ENCODE data around the gene CAMK2A. TPM values are rescaled to one million over a fixed set of nuclear protein-coding genes. Genes with fewer than 3 reads are reported as not detected.

Gene CAMK2A
- total RNA-seq, 4 donors from 2014 or later: 0.32 to 0.82 TPM; not detected in 2

DNA sequence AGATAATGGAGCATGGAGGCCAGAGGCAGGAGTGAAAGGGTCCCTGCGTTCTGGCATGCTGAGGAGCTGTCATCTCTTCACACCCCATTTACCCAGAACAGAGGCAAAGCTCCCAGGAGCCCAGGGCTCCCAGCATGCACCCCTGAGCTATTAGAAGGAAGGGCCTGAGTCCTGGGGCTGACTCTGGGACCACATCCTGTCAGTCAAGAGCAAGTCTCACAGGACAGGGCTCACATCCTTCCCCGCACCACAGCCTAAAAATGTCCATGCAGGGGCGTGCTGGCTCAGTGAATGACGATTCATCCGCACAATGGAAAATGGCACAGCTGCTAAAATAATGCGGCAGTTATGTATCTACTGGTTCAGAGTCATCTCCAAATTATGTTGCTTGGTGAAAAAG, 31.4 kb downstream of the CAMK2A start:
- in situ Hi-C loops (cut with MboI; ENCODE audit: low pct_ligation_motif_present in 1 of 4, low pct_unique_long_range_greater_than_20kb in 1 of 4, low sequenced_read_pairs in 3 of 4): loop anchor here in 1 of 4 donors (25.0 kb wide), 1 partner anchor 179 kb away; the partner anchor contains the start of gene RPS14
- 77% methylated on average over 6 of the region's 6 CpGs; no CpG with 5 or more reads in 1 of the 2 donors for WGBS, 2 donors (ENCODE audit: low coverage in 1 of 2)
- TF ChIP-seq POLR2AphosphoS5 (IDR thresholded peaks at IDR 0.05) (no peak), POLR2A (IDR thresholded peaks at IDR 0.05) (no peak), EP300 (IDR thresholded peaks at IDR 0.05; ENCODE audit: low read depth) (no peak)
- TF ChIP-seq, protein P1, sequence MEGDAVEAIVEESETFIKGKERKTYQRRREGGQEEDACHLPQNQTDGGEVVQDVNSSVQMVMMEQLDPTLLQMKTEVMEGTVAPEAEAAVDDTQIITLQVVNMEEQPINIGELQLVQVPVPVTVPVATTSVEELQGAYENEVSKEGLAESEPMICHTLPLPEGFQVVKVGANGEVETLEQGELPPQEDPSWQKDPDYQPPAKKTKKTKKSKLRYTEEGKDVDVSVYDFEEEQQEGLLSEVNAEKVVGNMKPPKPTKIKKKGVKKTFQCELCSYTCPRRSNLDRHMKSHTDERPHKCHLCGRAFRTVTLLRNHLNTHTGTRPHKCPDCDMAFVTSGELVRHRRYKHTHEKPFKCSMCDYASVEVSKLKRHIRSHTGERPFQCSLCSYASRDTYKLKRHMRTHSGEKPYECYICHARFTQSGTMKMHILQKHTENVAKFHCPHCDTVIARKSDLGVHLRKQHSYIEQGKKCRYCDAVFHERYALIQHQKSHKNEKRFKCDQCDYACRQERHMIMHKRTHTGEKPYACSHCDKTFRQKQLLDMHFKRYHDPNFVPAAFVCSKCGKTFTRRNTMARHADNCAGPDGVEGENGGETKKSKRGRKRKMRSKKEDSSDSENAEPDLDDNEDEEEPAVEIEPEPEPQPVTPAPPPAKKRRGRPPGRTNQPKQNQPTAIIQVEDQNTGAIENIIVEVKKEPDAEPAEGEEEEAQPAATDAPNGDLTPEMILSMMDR (IDR thresholded peaks at IDR 0.05): no peak

DNA sequence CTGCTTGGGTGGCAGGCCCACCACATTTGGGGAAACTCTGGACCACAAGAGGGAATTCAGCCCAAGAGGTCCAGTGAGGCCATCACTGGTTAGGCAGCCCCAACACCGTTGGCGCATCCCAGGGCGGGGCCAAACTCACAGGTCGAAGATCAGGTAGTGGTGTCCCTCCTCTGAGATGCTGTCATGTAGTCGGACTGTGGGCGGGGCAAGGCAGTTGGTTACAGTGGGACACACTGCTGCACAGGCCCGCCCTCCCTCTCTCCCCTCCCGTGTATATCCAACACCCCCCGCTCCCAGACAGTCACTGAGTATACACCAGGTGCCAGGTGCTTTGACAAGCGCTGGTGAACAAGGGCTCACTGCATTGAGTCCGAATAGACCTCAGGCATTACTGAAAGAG, 32.1 kb downstream of the CAMK2A start:
- no peaks in the 10 kb centered on the region for H3K9me3 ChIP-seq
- H3K4me1 ChIP-seq: no peaks in the 10 kb centered on the region
- H3K27ac ChIP-seq: no peak overlapping the region
- no peaks in the 10 kb centered on the region for H3K27me3 ChIP-seq
- H3K36me3 ChIP-seq: no peaks in the 10 kb centered on the region
- 59 to 80% methylated on average over 5 to 11 of the region's 11 CpGs for WGBS, 2 donors (ENCODE audit: low coverage in 1 of 2)
- DNase-seq: no peak
- intact Hi-C loops (cut with DNase I; ENCODE audit: low total_unique reads) (no loop called here), in situ Hi-C loops (cut with MboI; ENCODE audit: low pct_ligation_motif_present in 1 of 4, low pct_unique_long_range_greater_than_20kb in 1 of 4, low sequenced_read_pairs in 3 of 4) (loop anchor here in 1 of 4 donors (25.0 kb wide), 1 partner anchor 180 kb away; the partner anchor contains the start of gene RPS14)
- no peak for TF ChIP-seq EP300 (IDR thresholded peaks at IDR 0.05; ENCODE audit: low read depth)
- no peak for TF ChIP-seq POLR2A (IDR thresholded peaks at IDR 0.05)
- TF ChIP-seq, protein P1 (IDR thresholded peaks at IDR 0.05): no peak
- TF ChIP-seq POLR2AphosphoS5 (IDR thresholded peaks at IDR 0.05): no peak
- H3K4me3 ChIP-seq: no peak overlapping the region

More for the DNA sequence above, 31.4 kb downstream of the CAMK2A start:
- Histone ChIP-seq H3K36me3 (no peaks in the 10 kb centered on the region), H3K27ac (no peak overlapping the region), H3K4me1 (no peaks in the 10 kb centered on the region), H3K9me3 (no peaks in the 10 kb centered on the region), H3K4me3 (no peak overlapping the region), H3K27me3 (no peaks in the 10 kb centered on the region)
- DNase-seq: no peak
- intact Hi-C loops (cut with DNase I; ENCODE audit: low total_unique reads): no loop called here

DNA sequence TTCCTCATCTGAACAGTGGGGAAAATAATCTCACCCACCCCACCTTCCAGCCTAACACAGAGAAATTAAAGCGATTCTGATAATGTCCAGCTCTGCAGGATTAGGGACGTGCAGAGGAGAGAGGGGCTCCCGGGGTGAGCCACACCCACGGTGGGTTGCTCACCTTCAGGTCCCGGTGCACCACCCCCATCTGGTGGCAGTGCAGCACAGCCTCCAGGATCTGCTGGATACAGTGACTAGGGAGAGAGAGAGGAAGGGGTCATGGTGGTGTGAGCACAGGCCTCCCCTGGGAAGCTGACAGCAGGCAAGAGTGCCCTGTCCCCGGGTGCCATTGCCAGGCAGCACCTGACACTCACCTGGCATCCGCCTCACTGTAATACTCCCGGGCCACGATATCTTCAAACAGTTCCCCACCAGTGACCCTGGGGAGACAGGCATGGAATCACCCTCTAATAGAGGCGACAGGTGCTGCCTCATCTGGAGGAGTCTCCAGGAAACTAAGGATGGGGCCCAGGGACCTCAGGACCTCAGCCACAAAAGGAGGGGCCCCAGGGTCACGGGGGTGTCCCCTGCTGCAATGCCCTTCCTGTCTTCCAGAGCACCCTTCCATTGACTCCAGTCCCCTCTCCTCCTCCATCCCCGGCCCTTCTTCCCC, 33.0 kb downstream of the CAMK2A start:
- intact Hi-C loops (cut with DNase I; ENCODE audit: low total_unique reads) (no loop called here), in situ Hi-C loops (cut with MboI; ENCODE audit: low pct_ligation_motif_present in 1 of 4, low pct_unique_long_range_greater_than_20kb in 1 of 4, low sequenced_read_pairs in 3 of 4) (loop anchor here in 1 of 4 donors (25.0 kb wide), 1 partner anchor 181 kb away; the partner anchor contains the start of gene RPS14)
- H3K27me3 ChIP-seq: no peaks in the 10 kb centered on the region
- TF ChIP-seq POLR2AphosphoS5 (IDR thresholded peaks at IDR 0.05): no peak
- TF ChIP-seq EP300 (IDR thresholded peaks at IDR 0.05; ENCODE audit: low read depth): no peak
- TF ChIP-seq, protein P1 (IDR thresholded peaks at IDR 0.05): no peak
- no peak for TF ChIP-seq POLR2A (IDR thresholded peaks at IDR 0.05)
- H3K36me3 ChIP-seq: no peaks in the 10 kb centered on the region
- no peaks in the 10 kb centered on the region for H3K4me1 ChIP-seq
- WGBS, 2 donors (ENCODE audit: low coverage in 1 of 2): 71 to 79% methylated on average over 4 to 12 of the region's 12 CpGs
- no peak overlapping the region for H3K27ac ChIP-seq
- no peak overlapping the region for H3K4me3 ChIP-seq
- H3K9me3 ChIP-seq: no peaks in the 10 kb centered on the region
- no peak for DNase-seq

DNA sequence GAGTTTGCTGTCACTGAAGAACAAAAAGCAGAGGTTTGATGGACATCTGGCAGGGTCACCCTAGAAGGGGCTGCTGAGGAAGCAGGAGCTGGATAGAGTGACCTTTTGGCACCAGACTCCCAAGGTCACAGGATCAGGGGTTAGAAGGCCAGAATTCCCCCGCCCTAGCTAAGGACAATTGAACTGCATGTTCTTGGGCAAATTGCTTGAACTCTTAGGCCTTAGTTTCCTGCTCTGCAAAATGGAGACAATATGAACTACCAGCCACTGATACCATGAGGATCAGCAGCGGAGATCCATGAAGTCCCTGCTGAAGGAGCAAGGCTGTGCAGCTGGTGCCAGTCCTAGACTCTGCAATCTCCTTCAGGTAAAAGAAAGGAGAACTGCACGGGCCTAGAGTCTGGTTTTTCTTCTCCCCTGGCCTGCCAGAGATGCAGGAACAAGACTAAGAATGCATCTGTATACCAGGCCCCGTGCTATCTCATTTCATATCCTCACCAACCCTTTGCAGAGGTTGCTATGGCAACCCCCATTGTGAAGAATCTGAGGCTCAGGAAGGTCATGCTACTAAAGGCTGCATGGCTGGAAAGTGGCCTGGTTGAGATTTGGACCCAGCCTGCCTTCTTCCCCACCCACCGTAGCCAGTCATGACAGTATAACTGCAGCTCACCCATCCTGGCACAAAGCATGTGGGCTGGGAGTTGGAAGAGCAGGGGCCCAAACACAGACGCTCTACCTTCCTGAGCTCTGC, 33.7 kb downstream of the CAMK2A start:
- Histone ChIP-seq H3K27me3 (no peaks in the 10 kb centered on the region), H3K36me3 (no peaks in the 10 kb centered on the region), H3K4me3 (no peak overlapping the region), H3K27ac (no peak overlapping the region), H3K9me3 (no peaks in the 10 kb centered on the region), H3K4me1 (no peaks in the 10 kb centered on the region)
- TF ChIP-seq POLR2A (IDR thresholded peaks at IDR 0.05): no peak
- no peak for TF ChIP-seq POLR2AphosphoS5 (IDR thresholded peaks at IDR 0.05)
- no peak for DNase-seq
- intact Hi-C loops (cut with DNase I; ENCODE audit: low total_unique reads) (no loop called here), in situ Hi-C loops (cut with MboI; ENCODE audit: low pct_ligation_motif_present in 1 of 4, low pct_unique_long_range_greater_than_20kb in 1 of 4, low sequenced_read_pairs in 3 of 4) (loop anchor here in 1 of 4 donors (25.0 kb wide), 1 partner anchor 181 kb away; the partner anchor contains the start of gene RPS14)
- 87% methylated on average over 6 of the region's 6 CpGs; no CpG with 5 or more reads in 1 of the 2 donors for WGBS, 2 donors (ENCODE audit: low coverage in 1 of 2)

All from transverse colon (tissue), 4 donors.